OCI-LY1 (cell line): ENCODE results near the gene ENTPD7.

Experiments used
- H2AFZ ChIP-seq: fragments of 200-600 bp; sonication (generic), shearing (Covaris generic); 2 replicates; pipeline ENCODE4 v1.6.0; 2014; ENCODE audit warnings: antibody characterized with exemption, mild to moderate bottlenecking, low read length
- H3F3A ChIP-seq: fragments of 200-600 bp; sonication (generic), shearing (Covaris generic); 2 replicates; pipeline ENCODE4 v1.6.0; 2014; ENCODE audit warnings: mild to moderate bottlenecking, antibody characterized with exemption, low read length, moderate library complexity; ENCODE audit not compliant: insufficient read depth
- H3K27ac ChIP-seq: fragments of 200-600 bp; sonication (generic); 2 replicates; pipeline ENCODE4 v1.5.1; 2014; ENCODE audit warnings: low read length, mixed run types, mild to moderate bottlenecking, low read depth; ENCODE audit not compliant: poor library complexity, severe bottlenecking
- H3K27me3 ChIP-seq: fragments of 200-600 bp; sonication (generic); 2 replicates; pipeline ENCODE4 v1.6.0; 2014; ENCODE audit warnings: antibody characterized with exemption, mild to moderate bottlenecking, low read length, moderate library complexity; ENCODE audit not compliant: insufficient read depth
- H3K36me3 ChIP-seq: fragments of 200-600 bp; sonication (generic); 2 replicates; pipeline ENCODE4 v1.6.1; 2014; ENCODE audit warnings: mild to moderate bottlenecking, antibody characterized with exemption, low read length, moderate library complexity, mixed read lengths; ENCODE audit not compliant: insufficient read depth
- H3K4me1 ChIP-seq: fragments of 200-600 bp; sonication (generic); 2 replicates; pipeline ENCODE4 v1.5.1; 2014; ENCODE audit warnings: mild to moderate bottlenecking, low read length, moderate library complexity; ENCODE audit not compliant: insufficient read depth, severe bottlenecking
- H3K4me2 ChIP-seq: fragments of 200-600 bp; sonication (generic), shearing (Covaris generic); 2 replicates; pipeline ENCODE4 v1.6.1; 2014; ENCODE audit warnings: low read length
- H3K4me3 ChIP-seq: fragments of 200-600 bp; sonication (generic); 2 replicates; pipeline ENCODE4 v1.5.1; 2014; ENCODE audit warnings: low read length, low read depth, mild to moderate bottlenecking, mixed read lengths; ENCODE audit not compliant: poor library complexity, severe bottlenecking
- H3K79me2 ChIP-seq: fragments of 200-600 bp; shearing (Covaris generic); 2 replicates; pipeline ENCODE4 v1.6.1; 2016; ENCODE audit warnings: mixed run types, low read length, mixed read lengths; ENCODE audit not compliant: insufficient read depth
- H3K9ac ChIP-seq: fragments of 200-600 bp; sonication (generic), shearing (Covaris generic); 2 replicates; pipeline ENCODE4 v1.6.1; 2014; ENCODE audit warnings: mild to moderate bottlenecking, low read length, mixed read lengths
- H3K9me2 ChIP-seq: fragments of 200-600 bp; sonication (generic), shearing (Covaris generic); 2 replicates; pipeline ENCODE4 v1.6.1; 2014; ENCODE audit warnings: low read depth, mild to moderate bottlenecking, low read length, mixed read lengths
- H3K9me3 ChIP-seq: fragments of 200-600 bp; shearing (Covaris generic); 2 replicates; pipeline ENCODE4 v1.6.1; 2014; ENCODE audit warnings: low read length, mixed read lengths
- H4K20me1 ChIP-seq: fragments of 200-600 bp; sonication (generic), shearing (Covaris generic); 2 replicates; pipeline ENCODE4 v1.6.0; 2016; ENCODE audit warnings: mild to moderate bottlenecking, low read length; ENCODE audit not compliant: insufficient read depth
- CTCF ChIP-seq: fragments of 200-600 bp; sonication (generic), shearing (Covaris generic); IDR thresholded peaks from 2 replicates; pipeline ENCODE4 v1.5.1; 2017; ENCODE audit warnings: mild to moderate bottlenecking, antibody characterized with exemption, low read length, moderate library complexity, mixed read lengths
- EZH2 ChIP-seq: fragments of 200-600 bp; sonication (generic), shearing (Covaris generic); IDR thresholded peaks from 2 replicates; pipeline ENCODE4 v1.8.0; 2017; ENCODE audit warnings: borderline replicate concordance, mixed run types, mild to moderate bottlenecking, antibody characterized with exemption, low read length, moderate library complexity, mixed read lengths

Gene ENTPD7

GRCh38 chr10:99647601-99648151 lies 11.6 kb upstream of the ENTPD7 start:
- Histone ChIP-seq H3K9me2 (no peaks in the 10 kb centered on the region), H3K36me3 (no peaks in the 10 kb centered on the region), H3K9me3 (no peaks in the 10 kb centered on the region), H3K27me3 (no peaks in the 10 kb centered on the region), H3F3A (no peaks in the 10 kb centered on the region), H3K4me1 (no peaks in the 10 kb centered on the region), H3K79me2 (no peaks in the 10 kb centered on the region), H2AFZ (no peak overlapping the region), H4K20me1 (no peaks in the 10 kb centered on the region), H3K4me2 (no peak overlapping the region), H3K9ac (no peak overlapping the region), H3K27ac (no peak overlapping the region), H3K4me3 (no peak overlapping the region)
- no peak for TF ChIP-seq CTCF
- no peak for TF ChIP-seq EZH2

DNA sequence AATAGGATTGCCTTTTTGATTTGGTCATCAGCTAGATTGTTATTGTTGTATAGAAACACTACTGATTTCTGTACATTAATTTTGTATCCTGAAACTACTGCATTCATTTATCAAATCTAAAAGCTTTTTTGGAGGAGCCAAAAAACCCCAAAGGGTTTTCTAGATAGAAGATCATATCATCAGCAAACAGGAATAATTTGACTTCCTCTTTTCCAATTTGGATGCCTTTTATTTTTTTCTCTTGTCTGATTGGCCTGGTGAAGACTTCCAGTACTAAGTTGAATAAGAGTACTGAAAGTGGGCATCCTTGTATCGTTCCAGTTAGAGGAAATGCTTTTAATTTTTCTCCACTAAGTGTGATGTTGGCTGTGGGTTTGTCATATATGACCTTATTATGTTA lies 10.6 kb upstream of the ENTPD7 start:
- Histone ChIP-seq H3K36me3 (no peaks in the 10 kb centered on the region), H3K4me1 (no peaks in the 10 kb centered on the region), H3K4me2 (no peak overlapping the region), H2AFZ (no peak overlapping the region), H3K9ac (no peak overlapping the region), H3K27ac (no peak overlapping the region), H4K20me1 (no peaks in the 10 kb centered on the region), H3F3A (no peaks in the 10 kb centered on the region), H3K4me3 (no peak overlapping the region), H3K27me3 (no peaks in the 10 kb centered on the region), H3K79me2 (no peaks in the 10 kb centered on the region), H3K9me2 (no peaks in the 10 kb centered on the region), H3K9me3 (no peaks in the 10 kb centered on the region)
- TF ChIP-seq CTCF, result no peak
- TF ChIP-seq EZH2, result no peak

GRCh38 chr10:99652800-99653390 lies 6.4 kb upstream of the ENTPD7 start:
- Histone ChIP-seq H3F3A (no peaks in the 10 kb centered on the region), H3K36me3 (no peaks in the 10 kb centered on the region), H3K9me3 (no peaks in the 10 kb centered on the region), H3K4me2 (no peak overlapping the region), H3K79me2 (no peaks in the 10 kb centered on the region), H4K20me1 (no peaks in the 10 kb centered on the region), H3K9ac (no peak overlapping the region), H3K4me1 (no peaks in the 10 kb centered on the region), H3K4me3 (no peak overlapping the region), H2AFZ (no peak overlapping the region), H3K27ac (no peak overlapping the region), H3K27me3 (no peaks in the 10 kb centered on the region), H3K9me2 (no peaks in the 10 kb centered on the region)
- TF ChIP-seq CTCF (no peak), EZH2 (no peak)
